Gastroesophageal sphincter (tissue), 3 donors: ENCODE results near the gene IGSF6.

Source experiments
- POLR2A ChIP-seq, 2 donors: fragments of 450-650 bp; IDR thresholded peaks; one replicate each; pipeline ENCODE4 v1.6.1; 2017; ENCODE audit warnings: antibody characterized with exemption in 2 of 2, mild to moderate bottlenecking in 2 of 2, moderate library complexity in 1 of 2
- TF ChIP-seq, protein P1 (sequence below), 4 experiments: fragments of 200-600 bp in 2 of 4; fragments of 450-650 bp in 2 of 4; sonication (generic) in 1 of 4; IDR thresholded peaks; one replicate each; pipeline ENCODE4 v1.5.1; 2017 to 2019; ENCODE audit warnings: antibody characterized with exemption in 4 of 4, mild to moderate bottlenecking in 2 of 4, moderate library complexity in 2 of 4

DNA sequence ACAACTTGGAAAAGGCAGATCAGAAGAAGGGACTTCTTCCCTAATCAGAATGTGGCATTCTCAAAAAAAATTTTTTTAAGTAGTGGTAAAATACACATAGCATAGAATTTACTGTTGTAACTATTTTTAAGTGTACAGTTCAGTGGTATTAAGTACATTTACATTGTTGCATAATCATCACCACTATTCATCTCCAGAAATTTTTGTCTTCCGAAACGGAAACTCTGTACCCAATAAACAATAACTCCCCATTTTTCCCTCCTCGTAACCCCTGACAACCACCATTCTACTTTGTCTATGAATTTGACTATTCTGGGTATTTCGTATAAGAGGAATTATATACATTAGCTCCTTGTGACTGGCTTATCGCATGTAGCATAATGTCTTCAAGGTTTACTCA, 34.1 kb downstream of the IGSF6 start:
- TF ChIP-seq, protein P1, sequence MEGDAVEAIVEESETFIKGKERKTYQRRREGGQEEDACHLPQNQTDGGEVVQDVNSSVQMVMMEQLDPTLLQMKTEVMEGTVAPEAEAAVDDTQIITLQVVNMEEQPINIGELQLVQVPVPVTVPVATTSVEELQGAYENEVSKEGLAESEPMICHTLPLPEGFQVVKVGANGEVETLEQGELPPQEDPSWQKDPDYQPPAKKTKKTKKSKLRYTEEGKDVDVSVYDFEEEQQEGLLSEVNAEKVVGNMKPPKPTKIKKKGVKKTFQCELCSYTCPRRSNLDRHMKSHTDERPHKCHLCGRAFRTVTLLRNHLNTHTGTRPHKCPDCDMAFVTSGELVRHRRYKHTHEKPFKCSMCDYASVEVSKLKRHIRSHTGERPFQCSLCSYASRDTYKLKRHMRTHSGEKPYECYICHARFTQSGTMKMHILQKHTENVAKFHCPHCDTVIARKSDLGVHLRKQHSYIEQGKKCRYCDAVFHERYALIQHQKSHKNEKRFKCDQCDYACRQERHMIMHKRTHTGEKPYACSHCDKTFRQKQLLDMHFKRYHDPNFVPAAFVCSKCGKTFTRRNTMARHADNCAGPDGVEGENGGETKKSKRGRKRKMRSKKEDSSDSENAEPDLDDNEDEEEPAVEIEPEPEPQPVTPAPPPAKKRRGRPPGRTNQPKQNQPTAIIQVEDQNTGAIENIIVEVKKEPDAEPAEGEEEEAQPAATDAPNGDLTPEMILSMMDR (IDR thresholded peaks at IDR 0.05): no peak
- TF ChIP-seq POLR2A (IDR thresholded peaks at IDR 0.05): no peak
